Nephron (organoid): ENCODE measurements around the gene COX5A.

Experiments
- H3K27ac Mint-ChIP-seq, 3 experiments: 2 replicates each; pipeline ENCODE4 v1.8.0; 2020; ENCODE audit warnings: mixed read lengths in 3 of 3, mild to moderate bottlenecking in 2 of 3, moderate library complexity in 1 of 3
- H3K27me3 Mint-ChIP-seq: 2 replicates; pipeline ENCODE4 v1.8.0; 2021; ENCODE audit warnings: low read depth, mild to moderate bottlenecking, moderate library complexity, mixed read lengths
- H3K36me3 Mint-ChIP-seq: 2 replicates; pipeline ENCODE4 v1.8.0; 2020; ENCODE audit warnings: low read depth, mixed read lengths
- H3K4me1 Mint-ChIP-seq: 2 replicates; pipeline ENCODE4 v1.8.0; 2020; ENCODE audit warnings: mixed read lengths
- H3K4me3 Mint-ChIP-seq, 3 experiments: 2 replicates each; pipeline ENCODE4 v1.8.0; 2020; ENCODE audit warnings: mild to moderate bottlenecking in 3 of 3, mixed read lengths in 3 of 3, moderate library complexity in 2 of 3
- H3K9me3 Mint-ChIP-seq: 2 replicates; pipeline ENCODE4 v1.8.0; 2020; ENCODE audit warnings: mixed read lengths
- CTCF ChIP-seq, 3 experiments: fragments of 200-600 bp; sonication (generic); IDR thresholded peaks; one replicate each; pipeline ENCODE4 v1.5.0; 2021; ENCODE audit warnings: antibody characterized with exemption in 3 of 3; ENCODE audit not compliant: unreplicated experiment in 3 of 3

Gene COX5A

GRCh38 chr15:74937590-74938371 lies at the start of gene COX5A:
Gene COX5A, minus strand, starts transcription at chr15:74938073. Its CDS starts 59 bp downstream, at chr15:74938014.
- Mint-ChIP-seq H3K4me1 (peaks cover 14% of the 10 kb centered on the region), H3K9me3 (no peaks in the 10 kb centered on the region), H3K27me3 (no peaks in the 10 kb centered on the region), H3K4me3 (peak within 1 kb of the TSS; percentile 85 to 99 (median 94)), H3K27ac (peak within 1 kb of the TSS; percentile 87 to 95 (median 94)), H3K36me3 (no peaks in the 10 kb centered on the region)
- no peak for TF ChIP-seq CTCF (IDR thresholded peaks at IDR 0.05; ENCODE audit: unreplicated experiment in 3 of 3)

GRCh38 chr15:74983725-74984231 lies 45.9 kb upstream of the COX5A start:
- H3K27me3 Mint-ChIP-seq: peaks cover 51% of the 10 kb centered on the region
- H3K4me1 Mint-ChIP-seq: no peaks in the 10 kb centered on the region
- H3K27ac Mint-ChIP-seq: no peak overlapping the region
- H3K36me3 Mint-ChIP-seq: no peaks in the 10 kb centered on the region
- no peaks in the 10 kb centered on the region for H3K9me3 Mint-ChIP-seq
- no peak for TF ChIP-seq CTCF (IDR thresholded peaks at IDR 0.05; ENCODE audit: unreplicated experiment in 3 of 3)
- H3K4me3 Mint-ChIP-seq: no peak overlapping the region

- H3K36me3 Mint-ChIP-seq: no peaks in the 10 kb centered on the region
- no peaks in the 10 kb centered on the region for H3K4me1 Mint-ChIP-seq
- H3K9me3 Mint-ChIP-seq: no peaks in the 10 kb centered on the region
- H3K27me3 Mint-ChIP-seq: peaks cover 48% of the 10 kb centered on the region
- H3K4me3 Mint-ChIP-seq: no peak overlapping the region
- TF ChIP-seq CTCF (IDR thresholded peaks at IDR 0.05; ENCODE audit: unreplicated experiment in 3 of 3): no peak
- H3K27ac Mint-ChIP-seq: no peak overlapping the region
Measured at GRCh38 chr15:74982183-74982582, 44.3 kb upstream of the COX5A start.

- Mint-ChIP-seq H3K4me1 (no peaks in the 10 kb centered on the region), H3K27me3 (peaks cover 21% of the 10 kb centered on the region), H3K9me3 (no peaks in the 10 kb centered on the region), H3K36me3 (no peaks in the 10 kb centered on the region), H3K27ac (no peak overlapping the region), H3K4me3 (no peak overlapping the region)
- no peak for TF ChIP-seq CTCF (IDR thresholded peaks at IDR 0.05; ENCODE audit: unreplicated experiment in 3 of 3)
Measured at GRCh38 chr15:74978503-74978902, 40.6 kb upstream of the COX5A start.

GRCh38 chr15:74978077-74978476 lies 40.2 kb upstream of the COX5A start:
- no peak for TF ChIP-seq CTCF (IDR thresholded peaks at IDR 0.05; ENCODE audit: unreplicated experiment in 3 of 3)
- Mint-ChIP-seq H3K4me3 (no peak overlapping the region), H3K36me3 (no peaks in the 10 kb centered on the region), H3K4me1 (no peaks in the 10 kb centered on the region), H3K27me3 (peaks cover 20% of the 10 kb centered on the region), H3K9me3 (no peaks in the 10 kb centered on the region), H3K27ac (no peak overlapping the region)

- peaks cover 4% of the 10 kb centered on the region for H3K9me3 Mint-ChIP-seq
- H3K4me3 Mint-ChIP-seq: no peak overlapping the region
- H3K4me1 Mint-ChIP-seq: no peaks in the 10 kb centered on the region
- peaks cover 19% of the 10 kb centered on the region for H3K27me3 Mint-ChIP-seq
- TF ChIP-seq CTCF (IDR thresholded peaks at IDR 0.05; ENCODE audit: unreplicated experiment in 3 of 3): no peak
- no peak overlapping the region for H3K27ac Mint-ChIP-seq
- H3K36me3 Mint-ChIP-seq: no peaks in the 10 kb centered on the region
Measured at GRCh38 chr15:74977599-74977998, 39.7 kb upstream of the COX5A start.
